GM19099 (cell line): ENCODE measurements around the gene CHD3.

Experiments used
- POLR2A ChIP-seq: IDR thresholded peaks from 3 replicates; pipeline ENCODE4 v1.6.1; 2011; ENCODE audit warnings: low read depth; ENCODE audit not compliant: insufficient read length; ENCODE audit errors: extremely low read depth

The CHD3 gene

DNA sequence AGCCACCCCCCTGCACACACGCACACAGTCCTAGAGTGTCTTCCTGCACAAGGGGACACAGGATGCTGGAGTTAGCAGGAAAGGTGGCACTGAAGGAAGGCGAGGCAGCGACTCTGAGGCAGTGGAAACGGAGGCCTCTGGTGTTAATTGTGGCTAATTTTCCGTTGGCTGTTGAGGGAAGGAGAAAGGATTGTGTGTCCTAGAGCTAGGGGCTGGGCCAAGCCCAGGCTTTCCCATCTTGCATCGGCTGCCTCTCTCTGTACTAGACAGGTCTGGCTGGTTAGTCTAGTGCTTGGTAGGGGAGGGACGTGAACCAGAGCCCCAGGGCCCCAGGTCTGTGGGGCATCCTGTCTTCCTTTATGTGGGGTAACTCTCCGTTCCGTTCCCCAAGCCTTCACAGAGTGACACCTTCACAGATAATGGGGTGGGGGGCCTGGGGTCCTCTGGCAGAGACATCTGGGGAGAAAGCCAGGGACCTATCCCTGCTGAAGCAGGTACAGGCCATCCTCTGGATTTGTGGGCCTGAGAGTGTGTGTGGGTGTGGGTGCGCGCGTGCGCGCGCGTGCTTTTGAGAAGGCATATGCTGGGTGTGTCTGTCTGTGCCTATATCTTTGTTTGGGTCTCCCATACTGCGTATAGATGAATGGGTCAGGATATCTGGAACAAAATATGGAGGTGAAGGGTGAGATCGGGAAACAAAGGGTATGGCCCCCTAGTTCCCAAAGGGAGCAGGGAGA is at the start of gene CHD3:
TSS of gene CHD3 (plus strand) at position 606 of the 737 bp plus-strand sequence. CDS start 212 bp downstream, outside the sequence.
- TF ChIP-seq POLR2A, result no peak

DNA sequence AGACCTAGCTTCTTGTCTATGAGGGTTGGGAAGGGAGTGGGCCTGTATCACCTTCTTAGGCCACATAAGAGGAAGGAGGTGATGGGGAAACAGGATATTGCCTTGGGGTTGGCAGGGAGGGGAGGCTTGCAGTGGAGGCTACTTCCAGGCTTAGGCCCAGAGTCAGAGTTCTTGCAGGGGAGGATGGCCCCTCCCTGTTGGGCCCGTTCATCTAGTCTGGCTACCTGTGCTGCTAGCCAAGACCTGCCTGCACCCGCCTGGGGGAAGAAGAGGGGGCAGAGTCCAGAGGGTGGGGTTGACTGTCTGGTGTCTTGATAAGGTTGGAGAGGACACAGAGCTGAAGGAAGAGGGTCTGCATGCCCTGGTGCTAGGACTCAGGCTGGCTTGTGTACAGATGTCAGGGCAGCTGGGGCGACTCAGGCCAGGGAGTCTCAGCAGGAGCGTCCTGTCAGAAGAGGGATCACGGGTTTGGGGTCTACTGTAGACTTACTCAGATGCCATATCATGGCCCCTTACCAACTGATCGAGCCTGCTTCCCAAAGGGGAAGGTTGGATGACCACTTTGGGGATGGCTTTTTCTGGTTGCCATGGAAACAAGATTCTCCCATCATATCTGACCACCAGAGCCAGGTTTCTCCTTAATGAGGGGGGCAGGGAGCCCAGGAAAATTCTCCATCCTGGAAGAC is 49.3 kb upstream of the CHD3 start:
- no peak for TF ChIP-seq POLR2A

DNA sequence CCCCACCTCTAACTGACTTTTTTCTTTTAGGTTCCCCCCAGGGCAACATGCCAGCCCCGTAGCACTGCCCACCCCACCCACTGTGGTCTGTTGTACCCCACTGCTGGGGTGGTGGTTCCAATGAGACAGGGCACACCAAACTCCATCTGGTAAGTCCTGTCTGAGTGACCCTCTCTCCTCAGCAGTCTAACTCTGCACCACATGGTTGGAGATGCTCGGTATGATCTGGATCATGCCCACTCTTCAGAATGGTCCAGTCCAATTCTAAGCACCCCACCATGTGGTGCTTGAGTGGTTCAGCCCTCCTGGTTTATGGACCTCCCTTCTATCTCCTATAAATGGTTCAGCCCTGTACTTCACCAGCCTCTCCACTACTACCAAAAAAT is 48.7 kb upstream of the CHD3 start:
- TF ChIP-seq POLR2A, result no peak

DNA sequence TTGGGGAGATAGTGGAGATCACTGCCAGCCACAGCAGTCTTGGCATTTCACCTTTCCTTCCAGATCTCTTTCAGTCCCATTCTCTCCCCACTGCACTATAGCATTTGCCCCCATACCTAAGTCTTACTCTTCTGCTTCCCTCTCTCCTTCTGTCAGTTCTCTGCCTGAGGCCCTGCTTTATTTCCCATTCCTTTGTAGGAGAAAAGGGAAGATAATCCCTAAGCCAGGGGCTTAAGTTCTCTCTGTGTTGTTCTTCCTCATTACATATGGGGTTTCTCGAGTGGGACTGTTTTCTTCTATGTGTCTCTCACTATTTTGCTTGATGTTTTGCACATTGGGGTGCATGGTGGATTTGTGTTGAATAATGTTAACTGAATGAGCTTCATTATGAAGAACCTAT is 48.1 kb upstream of the CHD3 start:
- no peak for TF ChIP-seq POLR2A

DNA sequence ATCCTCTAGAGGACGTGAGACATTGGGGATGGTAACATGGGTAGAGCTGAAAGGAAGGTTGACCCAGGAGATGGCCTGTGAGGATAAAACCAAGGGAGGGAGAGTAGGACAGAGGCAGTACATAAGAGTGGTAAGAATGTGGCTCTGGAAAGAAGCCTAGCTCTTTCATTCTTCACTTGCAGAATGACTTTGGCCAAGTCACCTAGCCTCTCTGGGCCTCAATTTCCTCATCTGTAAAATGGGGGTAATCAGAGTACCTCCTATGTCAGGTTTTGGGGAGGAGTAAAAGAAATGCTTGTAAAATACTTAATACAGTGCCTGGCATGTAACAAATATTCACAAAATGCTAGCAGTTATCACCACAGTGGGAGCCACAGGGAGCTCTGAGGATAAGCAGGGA is 47.7 kb upstream of the CHD3 start:
- no peak for TF ChIP-seq POLR2A

DNA sequence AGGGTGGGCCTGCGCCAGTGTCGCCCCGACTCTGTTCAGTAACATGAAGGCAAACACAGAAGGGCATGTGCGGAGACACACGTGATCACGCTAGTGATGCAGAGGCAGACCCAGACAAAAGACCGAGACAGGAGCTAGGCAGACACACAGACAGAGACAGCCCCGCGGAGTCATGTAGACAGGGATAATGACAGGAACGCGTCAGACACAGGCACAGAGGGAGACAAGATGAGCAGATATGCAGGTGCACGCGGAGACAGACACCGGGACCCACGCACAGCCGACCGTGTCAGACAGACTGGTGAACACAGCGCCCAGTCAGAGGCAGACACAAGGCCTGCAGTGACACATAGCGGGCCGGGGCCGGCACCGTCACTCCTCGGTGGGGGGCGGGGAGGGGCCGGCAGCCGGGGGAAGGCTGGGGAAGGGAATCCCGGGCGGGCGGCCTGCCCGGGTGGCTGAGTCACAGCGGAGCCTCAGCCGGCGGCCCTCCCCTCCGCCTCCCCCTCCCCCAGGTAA is 47.1 kb upstream of the CHD3 start:
- peak; percentile 25 for TF ChIP-seq POLR2A

DNA sequence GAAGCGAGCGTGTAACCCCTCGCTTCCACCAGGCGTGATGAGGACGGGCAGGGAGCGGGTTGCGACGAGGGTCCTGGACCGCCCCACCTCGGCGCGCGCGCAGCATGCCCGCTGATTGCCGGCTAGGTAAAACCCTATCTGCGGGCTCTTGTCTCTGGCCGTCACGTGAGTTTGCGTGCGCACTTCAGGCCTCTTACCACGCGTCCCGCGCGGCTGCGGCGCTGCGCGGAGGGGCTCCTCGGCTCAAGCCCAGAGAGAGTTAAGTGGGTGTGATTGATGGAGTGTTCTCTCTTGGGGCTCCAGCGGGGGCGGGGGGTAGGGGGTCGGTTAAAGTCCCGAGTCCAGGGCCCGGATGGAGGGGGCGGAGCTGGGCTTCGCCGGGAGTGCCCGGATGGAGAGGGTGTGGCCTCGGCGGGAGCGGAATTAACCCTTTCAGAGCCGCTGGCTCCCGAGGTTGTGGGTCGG is 46.6 kb upstream of the CHD3 start:
- TF ChIP-seq POLR2A, result no peak

DNA sequence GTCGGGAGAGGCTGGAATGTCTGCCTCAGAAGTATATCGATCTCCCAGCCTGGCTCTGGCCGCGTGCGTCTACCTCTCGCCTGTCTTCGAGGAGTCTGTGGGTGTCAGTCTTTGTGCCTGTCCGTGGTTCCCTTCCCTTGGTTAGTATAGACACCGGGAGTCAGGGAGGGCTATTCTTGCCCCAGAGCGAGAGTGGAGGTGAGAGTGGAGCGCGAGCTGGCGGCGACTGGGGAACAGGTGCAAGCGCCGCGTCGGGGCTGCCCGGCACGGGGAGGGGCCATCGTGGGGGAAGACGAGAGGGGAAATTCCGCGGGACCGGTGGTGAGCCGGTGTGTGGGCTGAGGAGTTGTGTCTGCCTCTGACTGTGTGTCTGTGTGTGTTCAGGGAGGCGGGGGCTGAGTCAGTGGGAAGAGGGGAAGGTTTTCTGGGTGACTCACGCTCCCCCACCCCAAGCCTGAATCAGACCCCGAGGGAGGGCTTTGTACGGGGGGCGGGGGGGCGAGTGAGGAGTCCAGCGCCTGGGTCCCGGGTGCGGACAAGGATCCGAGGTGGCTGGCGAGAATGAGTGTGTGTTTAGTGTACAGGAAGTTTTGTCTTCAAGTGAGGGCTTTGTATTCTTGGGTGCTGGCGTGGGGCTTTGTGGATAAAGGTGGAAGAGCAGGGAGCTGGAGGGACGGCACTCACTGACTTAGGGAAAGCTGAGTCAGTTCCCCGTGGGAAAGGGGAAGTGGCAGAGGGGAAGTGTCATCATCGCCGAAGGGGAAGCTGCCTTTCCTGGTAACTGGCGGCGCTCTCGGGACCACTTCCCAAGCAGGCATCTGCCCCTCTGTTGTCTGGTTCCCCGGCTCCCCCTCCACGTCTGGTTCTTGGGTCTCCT is 46.0 kb upstream of the CHD3 start:
- peak; percentile 78 for TF ChIP-seq POLR2A

DNA sequence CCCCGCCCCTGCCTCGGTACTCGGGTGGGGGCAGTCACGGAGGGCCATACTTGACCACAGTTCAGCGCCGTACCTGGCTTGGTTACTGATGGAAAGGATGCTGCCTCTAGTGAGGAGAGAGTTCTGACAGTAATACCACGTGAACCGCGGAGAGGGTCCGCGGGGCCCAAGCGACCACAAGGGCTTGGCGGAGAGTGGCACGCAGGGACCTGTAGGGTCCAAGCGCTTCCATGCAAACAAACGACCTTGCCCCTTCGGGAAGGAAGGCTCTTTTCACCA is 45.4 kb upstream of the CHD3 start:
- no peak for TF ChIP-seq POLR2A

DNA sequence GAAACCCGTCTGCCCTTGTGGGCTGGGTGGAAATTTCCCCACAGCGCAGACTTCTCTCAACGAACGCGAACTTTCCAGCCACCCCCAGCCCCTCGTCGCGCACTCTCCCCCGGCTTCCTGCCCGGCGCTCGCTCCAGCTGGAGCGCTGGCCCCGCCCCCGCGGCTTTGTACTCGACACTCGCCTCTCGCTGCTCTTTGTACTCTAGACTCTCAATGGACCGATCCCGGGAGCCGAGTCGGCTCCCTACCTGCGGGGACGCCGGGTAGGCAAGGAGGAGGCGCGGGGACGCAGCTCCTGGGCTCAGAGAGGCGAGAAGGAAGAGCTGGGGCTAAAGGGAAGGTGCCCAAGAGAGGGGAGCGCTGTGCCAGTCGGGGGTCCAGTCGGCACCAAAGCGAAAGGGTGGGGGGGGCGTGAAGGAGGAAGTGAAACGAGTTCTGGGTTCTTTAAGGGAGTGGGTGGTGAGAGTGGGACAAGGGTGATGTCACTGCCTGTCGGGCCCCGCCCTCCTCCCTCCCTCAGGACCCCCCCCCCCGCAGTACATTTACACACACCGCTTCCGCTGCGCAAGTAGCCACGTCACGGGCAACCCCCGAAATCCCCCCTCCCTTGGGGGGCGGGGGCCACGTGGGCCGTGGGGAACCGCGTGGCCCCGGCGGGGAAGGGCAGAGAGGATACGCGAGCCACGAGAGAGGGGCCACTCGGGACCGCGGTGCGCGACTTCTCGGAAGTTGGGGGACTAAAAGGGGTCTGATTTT is 44.9 kb upstream of the CHD3 start:
- TF ChIP-seq POLR2A, result peak; percentile 62

DNA sequence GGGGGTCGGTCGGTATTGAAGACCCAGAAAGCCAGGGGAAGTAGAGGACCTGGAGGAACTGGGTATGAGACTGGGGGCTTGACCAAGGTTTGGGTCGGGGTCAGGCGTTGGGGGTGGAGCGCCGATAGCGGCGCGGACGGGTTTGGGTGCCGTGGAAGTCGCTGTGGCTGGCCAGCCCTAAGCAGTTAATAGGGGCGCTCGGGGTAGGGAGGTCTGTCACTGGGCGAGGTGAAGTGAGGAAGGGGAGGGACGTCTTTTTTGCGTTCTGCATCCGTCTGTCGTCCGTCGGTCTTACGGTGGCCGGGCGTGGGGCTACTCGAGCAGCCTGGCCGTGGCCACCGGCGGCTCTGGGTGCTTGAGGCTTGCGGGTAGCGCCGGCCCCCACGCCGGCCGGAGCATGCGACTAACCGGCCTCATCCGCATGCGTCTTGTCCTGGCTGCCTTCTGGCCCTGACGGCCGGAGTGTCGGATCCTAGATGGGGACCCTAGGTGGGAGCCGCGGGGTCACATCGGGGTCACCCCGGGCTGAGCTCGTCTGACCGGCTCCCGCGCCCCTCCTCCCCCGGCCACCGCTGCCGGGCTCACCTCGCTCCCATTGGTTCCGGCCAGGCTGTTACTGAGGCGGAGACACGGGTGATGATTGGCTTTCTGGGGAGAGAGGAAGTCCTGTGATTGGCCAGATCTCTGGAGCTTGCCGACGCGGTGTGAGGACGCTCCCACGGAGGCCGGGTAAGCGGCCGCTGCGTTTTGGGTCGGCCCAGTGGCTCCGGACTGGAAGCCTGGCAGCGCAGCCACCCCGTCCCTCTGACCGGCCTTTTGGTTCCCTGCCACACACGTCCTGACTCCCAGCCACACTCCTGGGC is 44.1 kb upstream of the CHD3 start:
- peak; percentile 36 for TF ChIP-seq POLR2A

DNA sequence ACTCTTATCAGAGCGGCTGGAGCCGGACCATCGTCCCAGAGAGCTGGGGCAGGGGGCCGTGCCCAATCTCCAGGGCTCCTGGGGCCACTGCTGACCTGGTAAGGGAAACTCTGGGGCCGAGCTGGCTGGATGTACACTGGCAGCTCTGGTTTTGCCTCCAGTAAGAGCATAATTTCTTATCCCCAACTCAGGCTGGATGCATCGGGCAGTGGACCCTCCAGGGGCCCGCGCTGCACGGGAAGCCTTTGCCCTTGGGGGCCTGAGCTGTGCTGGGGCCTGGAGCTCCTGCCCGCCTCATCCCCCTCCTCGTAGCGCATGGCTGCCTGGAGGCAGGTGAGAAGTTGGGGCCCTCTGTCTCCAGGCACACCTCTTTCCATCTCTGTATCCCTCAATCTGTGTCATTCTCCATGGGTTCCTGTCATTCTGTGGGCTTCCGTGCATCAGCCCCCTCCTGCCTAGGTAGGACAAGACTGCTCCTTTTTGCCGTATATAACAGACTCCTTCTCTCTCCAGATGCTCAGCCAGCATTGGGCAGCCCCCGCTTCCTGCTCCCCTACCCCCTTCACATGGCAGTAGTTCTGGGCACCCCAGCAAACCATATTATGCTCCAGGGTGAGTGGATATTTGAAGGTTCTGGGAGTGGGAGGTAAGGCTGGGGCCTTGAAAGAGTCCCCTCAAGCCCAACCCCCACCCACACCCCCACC is 43.1 kb upstream of the CHD3 start:
- no peak for TF ChIP-seq POLR2A

DNA sequence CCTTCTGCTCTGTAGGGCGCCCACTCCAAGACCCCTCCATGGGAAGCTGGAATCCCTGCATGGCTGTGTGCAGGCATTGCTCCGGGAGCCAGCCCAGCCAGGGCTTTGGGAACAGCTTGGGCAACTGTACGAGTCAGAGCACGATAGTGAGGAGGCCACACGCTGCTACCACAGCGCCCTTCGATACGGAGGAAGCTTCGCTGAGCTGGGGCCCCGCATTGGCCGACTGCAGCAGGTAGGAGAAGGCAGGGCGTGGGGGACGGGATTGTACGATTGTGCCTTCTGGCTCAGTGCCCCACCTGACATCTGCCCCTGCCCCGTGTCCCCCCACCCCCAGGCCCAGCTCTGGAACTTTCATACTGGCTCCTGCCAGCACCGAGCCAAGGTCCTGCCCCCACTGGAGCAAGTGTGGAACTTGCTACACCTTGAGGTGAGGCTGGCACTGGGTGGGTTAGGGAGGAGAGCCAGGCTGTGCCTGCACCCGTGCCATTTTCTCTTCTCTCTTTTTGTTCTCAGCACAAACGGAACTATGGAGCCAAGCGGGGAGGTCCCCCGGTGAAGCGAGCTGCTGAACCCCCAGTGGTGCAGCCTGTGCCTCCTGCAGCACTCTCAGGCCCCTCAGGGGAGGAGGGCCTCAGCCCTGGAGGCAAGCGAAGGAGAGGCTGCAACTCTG is 42.4 kb upstream of the CHD3 start:
- TF ChIP-seq POLR2A, result no peak
